ENCODE results near the gene OR52K2.
"Not testable (repeated sequence)": the region's sequence is repeated elsewhere in the genome, so short reads cannot be mapped to it uniquely, and the experiment has no call there.

OR52K2 gene

GRCh38 chr11:4448995-4449394 lies at the start of gene OR52K2:
TSS of gene OR52K2 (plus strand) at chr11:4449295. CDS start at chr11:4449340, 45 bp downstream.
- DNase-seq = no peak

DNA sequence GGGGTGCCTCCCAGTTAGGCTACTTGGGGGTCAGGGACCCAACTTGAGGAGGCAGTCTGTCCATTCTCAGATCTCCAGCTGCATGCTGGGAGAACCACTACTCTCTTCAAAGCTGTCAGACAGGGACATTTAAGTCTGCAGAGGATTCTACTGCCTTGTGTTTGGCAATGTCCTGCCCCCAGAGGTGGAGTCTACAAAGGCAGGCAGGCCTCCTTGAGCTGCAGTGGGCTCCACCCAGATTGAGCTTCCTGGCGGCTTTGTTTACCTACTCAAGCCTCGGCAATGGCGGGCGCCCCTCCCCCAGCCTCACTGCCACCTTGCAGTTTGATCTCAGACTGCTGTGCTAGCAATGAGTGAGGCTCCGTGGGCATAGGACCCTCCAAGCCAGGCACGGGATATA lies 42.9 kb upstream of the OR52K2 start:
- DNase-seq = not testable (repeated sequence)

DNA sequence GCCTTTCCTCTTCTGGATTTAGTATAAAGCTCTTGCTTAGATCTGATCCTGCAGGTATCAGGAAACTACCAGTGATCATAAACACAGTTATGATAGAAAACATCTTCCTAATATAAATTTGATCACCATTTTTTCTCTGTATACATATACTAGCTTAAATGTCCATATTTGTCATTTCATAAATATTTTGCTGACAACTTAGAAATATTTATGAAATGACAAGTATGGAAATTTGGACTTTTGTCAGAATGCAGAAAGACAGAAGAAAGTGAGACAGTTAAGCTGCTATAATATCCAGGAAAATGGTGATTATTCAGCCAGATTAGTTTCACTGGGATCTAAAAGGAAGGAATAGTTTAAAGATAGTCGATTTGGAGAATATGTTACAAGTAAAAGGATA lies 32.8 kb upstream of the OR52K2 start:
- no peak for DNase-seq

GRCh38 chr11:4416816-4417215 lies 32.3 kb upstream of the OR52K2 start:
- DNase-seq = no peak

DNA sequence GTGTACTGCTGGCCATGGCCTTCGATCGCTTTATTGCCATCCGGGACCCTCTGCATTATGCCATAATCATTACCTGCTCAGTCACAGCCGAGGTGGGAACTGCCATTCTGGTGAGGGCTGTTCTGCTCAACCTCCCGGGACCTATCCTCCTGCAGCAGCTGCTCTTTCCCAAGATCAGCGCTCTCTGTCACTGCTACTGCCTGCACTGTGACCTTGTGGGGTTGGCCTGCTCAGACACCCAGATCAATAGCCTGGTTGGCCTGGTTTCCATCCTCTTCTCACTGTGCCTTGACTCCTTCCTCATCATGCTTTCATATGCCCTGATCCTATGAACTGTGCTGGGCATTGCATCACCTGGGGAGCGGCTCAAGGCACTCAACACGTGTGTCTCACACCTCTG lies 30.7 kb upstream of the OR52K2 start:
- no peak for DNase-seq

- no peak for DNase-seq
These were observed 19.0 kb upstream of the OR52K2 start for GRCh38 chr11:4430051-4430450.

DNA sequence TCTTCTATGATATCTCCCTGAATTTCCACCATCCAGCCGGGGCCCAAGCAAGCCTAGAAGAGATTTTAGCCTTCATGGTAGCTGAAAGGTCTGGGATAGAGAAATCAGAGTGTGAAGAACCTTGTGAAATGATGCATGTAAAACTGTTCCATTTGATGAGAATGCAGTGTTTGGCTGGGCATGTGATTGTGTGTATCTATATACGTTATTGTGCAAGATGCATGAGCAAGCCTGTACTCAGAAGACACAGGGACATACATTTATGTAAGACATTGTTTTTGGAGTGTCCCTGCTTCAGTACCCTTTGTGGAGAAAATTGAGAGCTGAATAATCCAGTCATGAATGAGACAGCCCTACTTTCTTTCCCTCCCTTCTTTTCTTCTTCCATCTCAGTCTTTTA lies 15.2 kb upstream of the OR52K2 start:
- no peak for DNase-seq

DNA sequence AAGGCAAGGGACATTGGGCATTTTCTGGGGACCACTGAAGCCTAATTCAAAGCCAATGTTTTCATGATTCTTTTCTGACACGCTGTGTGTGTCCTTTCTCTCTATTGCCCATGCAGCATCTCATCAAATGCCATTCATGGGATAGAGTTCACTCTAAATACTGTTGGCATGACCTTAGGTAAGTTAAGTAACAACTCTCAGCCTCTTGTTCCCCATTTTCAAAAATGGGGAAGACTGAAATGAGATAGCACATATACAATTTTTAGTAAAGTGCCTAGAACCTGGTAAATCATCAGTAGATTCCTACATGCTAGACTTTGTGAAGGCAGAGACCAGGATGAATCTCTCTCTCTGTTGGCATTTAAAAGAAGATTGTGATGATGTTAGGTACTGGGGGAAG lies 12.7 kb upstream of the OR52K2 start:
- DNase-seq = no peak

- DNase-seq = no peak
These were observed 7.6 kb upstream of the OR52K2 start for GRCh38 chr11:4441515-4441914.

DNA sequence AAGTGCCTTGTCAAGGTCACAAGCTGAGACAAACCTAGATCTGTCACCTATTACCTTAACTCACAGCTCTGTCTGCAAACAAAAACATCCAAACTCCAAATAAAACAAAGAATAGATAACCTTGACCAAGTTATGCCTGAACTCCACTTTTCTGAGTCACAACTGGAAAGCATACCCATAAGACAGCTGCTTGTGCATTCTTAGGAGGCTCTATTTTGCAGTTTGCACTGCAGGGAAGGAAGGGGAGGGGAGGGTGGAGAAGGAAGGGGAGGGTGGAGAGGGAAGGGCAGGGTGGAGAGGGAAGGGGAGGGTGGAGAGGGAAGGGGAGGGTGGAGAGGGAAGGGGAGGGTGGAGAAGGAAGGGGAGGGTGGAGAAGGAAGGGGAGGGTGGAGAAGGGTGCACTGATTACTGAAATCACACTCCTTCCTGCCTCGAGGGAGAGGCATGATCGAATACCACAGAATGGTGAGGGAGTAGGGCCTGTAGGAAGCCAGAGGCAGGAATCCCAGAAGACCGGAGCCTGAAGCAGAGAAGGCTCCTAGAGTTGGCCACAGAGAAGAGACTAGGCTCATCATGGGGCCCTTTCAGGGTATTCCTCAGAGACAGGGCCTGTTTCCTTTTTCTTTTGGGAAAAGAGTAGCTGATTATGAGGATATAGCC lies 5.7 kb upstream of the OR52K2 start:
- no peak for DNase-seq

DNA sequence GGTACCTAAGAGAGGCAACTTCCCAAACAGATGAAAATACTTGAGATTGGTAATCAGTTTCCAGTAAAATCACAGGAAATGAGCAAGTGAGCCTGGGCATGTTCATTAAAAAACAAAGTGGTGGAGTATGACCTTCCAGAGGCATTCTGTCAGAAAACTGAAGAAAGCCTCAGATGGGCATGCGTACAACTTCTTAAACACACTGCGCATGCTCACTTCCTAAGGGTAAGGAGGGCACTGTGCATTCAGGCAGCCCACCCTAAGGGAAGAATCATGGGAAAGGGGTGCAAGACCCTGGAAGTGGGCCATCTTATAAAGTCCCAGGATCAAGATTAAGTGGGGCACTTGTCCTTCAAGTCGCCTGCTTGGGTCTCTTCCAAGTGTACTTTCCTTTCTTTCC lies 4.0 kb downstream of the OR52K2 start:
- no peak for DNase-seq

DNA sequence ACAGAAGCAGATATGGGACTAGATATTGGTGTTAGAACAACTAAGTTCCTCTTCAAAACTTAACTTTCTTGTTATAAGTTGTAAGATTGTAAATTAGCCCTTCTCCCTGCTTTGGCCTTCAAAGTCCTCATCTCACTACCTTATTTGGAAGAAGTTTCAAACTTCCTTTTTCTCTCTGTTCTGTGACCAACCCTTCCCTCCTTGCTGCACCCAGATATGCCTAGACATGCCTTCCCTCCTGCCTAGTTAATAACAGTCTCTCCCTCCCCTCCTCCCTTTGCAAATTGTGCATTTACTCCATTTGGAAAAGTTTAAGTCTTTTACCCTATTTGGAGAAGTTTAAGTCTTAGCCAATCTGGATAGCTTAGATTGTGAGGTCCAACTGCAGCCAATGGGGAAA lies 4.9 kb downstream of the OR52K2 start:
- no peak for DNase-seq

- no peak for DNase-seq
These were observed 6.3 kb downstream of the OR52K2 start for GRCh38 chr11:4455419-4455818.

GRCh38 chr11:4459500-4459899 lies 10.4 kb downstream of the OR52K2 start:
- DNase-seq = no peak

DNA sequence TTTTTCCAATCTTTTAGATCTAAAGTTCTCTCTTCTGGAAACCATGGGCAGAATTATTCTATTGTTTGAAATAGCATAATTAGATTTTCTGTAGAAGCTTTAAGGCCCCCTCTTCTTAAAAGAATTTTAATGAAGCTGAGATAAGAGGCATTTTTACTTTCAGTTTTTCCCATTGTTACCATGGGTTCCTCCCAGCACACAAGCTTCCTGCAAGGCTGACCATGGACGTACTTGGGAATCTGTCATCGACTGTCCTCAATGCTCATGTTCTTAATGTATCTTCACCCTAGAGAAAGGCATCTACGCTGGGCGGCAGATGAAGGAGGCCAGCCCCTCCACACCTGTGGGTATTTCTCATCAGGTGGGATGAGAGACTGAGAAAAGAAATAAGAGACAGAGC lies 11.1 kb downstream of the OR52K2 start:
- DNase-seq = no peak

DNA sequence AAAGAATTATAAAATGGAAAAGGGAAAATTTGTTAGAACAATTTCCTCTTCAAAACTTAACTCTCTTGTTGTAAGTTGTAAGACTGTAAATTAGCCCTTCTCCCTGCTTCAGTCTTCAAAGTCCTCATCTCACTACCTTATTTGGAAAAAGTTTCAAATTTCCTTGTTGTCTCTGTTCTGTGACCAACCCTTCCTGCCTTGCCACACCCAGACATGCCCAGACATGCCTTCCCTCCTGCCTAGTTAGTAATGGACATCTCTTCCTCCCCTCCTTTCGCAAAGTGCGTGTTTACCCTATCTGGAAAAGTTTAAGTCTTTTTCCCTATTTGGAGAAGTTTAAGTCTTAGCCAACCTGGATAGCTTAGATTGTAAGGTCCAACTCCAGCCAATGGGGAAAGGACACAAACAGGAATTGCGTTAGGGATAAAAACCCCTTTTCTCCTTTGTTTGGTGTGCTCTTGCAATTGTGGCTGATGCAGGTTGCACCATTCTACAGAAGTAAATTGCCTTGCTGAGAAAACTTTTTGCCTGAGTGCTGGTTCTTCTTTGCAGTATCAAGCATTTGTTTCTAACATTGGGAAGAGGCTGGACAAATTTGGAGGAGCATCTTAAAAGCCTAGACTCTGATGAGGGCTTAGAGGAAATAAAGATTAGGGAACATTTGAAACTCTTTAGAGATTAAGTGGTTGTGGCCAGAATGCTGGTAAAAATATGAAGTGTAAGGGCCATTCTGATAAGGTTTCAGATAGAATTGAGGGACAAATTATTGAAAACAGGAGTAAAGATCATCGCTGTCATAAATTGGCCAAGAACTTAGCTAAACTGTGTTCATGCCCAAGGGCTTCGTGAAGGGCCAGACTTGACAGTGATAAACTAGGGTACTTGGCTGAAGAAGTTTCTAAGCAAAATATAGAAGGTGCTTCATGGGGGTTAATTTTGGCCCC lies 15.4 kb downstream of the OR52K2 start:
- DNase-seq = no peak

GRCh38 chr11:4465407-4465806 lies 16.3 kb downstream of the OR52K2 start:
- no peak for DNase-seq

- no peak for DNase-seq
These were observed 17.2 kb downstream of the OR52K2 start for GRCh38 chr11:4466131-4466870.

DNA sequence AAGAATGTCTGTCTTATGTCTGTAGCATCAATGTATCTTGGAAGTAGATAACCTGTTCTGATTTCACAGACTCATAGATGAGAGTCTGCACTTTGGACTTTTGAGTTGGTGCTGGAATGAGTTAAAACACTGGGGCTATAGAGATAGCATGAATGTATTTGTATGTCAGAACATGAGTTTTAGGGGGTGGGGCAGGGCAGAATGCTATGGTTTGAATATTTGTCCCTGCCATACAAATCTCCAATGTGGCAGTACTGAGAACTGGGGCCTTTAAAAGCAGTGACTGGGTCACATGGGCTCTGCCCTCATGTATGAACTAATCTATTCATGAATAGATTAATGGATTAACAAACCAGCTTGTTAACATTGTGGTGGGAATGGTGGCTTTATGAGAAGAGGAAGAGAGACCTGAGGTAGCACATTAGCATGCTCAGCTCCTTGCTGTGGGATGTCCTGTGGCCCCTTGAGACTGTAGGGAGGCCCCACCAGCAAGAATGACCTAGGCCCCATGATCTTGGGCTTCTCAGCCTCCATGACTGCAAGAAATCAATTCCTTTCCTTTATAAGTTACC lies 17.9 kb downstream of the OR52K2 start:
- no peak for DNase-seq

GRCh38 chr11:4467811-4468606 lies 18.9 kb downstream of the OR52K2 start:
- DNase-seq = no peak

- DNase-seq = no peak
These were observed 30.5 kb downstream of the OR52K2 start for GRCh38 chr11:4479644-4480043.

GRCh38 chr11:4480577-4481239 lies 31.6 kb downstream of the OR52K2 start:
- DNase-seq = no peak

Data from hippocampal formation (tissue), 2 donors.